SK-N-SH treated with all-trans-retinoic acid at 6 μM for 48 hours (cell line): ENCODE results near the gene GTF3C2.

ENCODE experiments used
- ATAC-seq: fragments of 200-7000 bp; cut with Tn5 transposase; 3 replicates; pipeline ENCODE4 v1.9.1; 2020; ENCODE audit warnings: mild to moderate bottlenecking, moderate library complexity
- ARNTL ChIP-seq: fragments of 450-650 bp; formaldehyde crosslinking; IDR thresholded peaks from 2 replicates; pipeline ENCODE4 v1.5.0; 2020; ENCODE audit warnings: low read depth, mild to moderate bottlenecking, moderate library complexity, borderline replicate concordance
- BACH2 ChIP-seq: fragments of 250-450 bp; sonication (Bioruptor Pico); IDR thresholded peaks from 2 replicates; pipeline ENCODE4 v1.9.0; 2021; ENCODE audit warnings: mild to moderate bottlenecking, borderline replicate concordance
- CREB5 ChIP-seq: fragments of 250-450 bp; sonication (Bioruptor Pico); IDR thresholded peaks from 2 replicates; pipeline ENCODE4 v1.5.1; 2020; ENCODE audit warnings: low read depth, mild to moderate bottlenecking, moderate library complexity
- CSDC2 ChIP-seq: fragments of 250-450 bp; sonication (Bioruptor Pico); IDR thresholded peaks from 2 replicates; pipeline ENCODE4 v1.5.0; 2020; ENCODE audit warnings: mild to moderate bottlenecking, moderate library complexity
- CSRNP3 ChIP-seq: fragments of 250-450 bp; sonication (Bioruptor Pico); IDR thresholded peaks from 2 replicates; pipeline ENCODE4 v1.5.1; 2021; ENCODE audit warnings: mild to moderate bottlenecking, moderate library complexity
- ESRRG ChIP-seq: fragments of 250-450 bp; sonication (Bioruptor Pico); IDR thresholded peaks from 2 replicates; pipeline ENCODE4 v1.6.1; 2021; ENCODE audit warnings: mild to moderate bottlenecking
- GLIS3 ChIP-seq: fragments of 250-450 bp; sonication (Bioruptor Pico); IDR thresholded peaks from 2 replicates; pipeline ENCODE4 v1.5.0; 2020; ENCODE audit warnings: mild to moderate bottlenecking, moderate library complexity
- ISL1 ChIP-seq: fragments of 250-450 bp; sonication (Bioruptor Pico); IDR thresholded peaks from 2 replicates; pipeline ENCODE4 v2.1.2; 2022; ENCODE audit warnings: mild to moderate bottlenecking, moderate library complexity
- PATZ1 ChIP-seq: fragments of 250-450 bp; sonication (Bioruptor Pico); IDR thresholded peaks from 2 replicates; pipeline ENCODE4 v1.8.0; 2020; ENCODE audit warnings: mild to moderate bottlenecking, moderate library complexity, borderline replicate concordance
- PPARA ChIP-seq: fragments of 250-450 bp; sonication (Bioruptor Pico); IDR thresholded peaks from 2 replicates; pipeline ENCODE4 v1.5.0; 2020; ENCODE audit warnings: mild to moderate bottlenecking, borderline replicate concordance
- RARB ChIP-seq: fragments of 250-450 bp; sonication (Bioruptor Pico); IDR thresholded peaks from 2 replicates; pipeline ENCODE4 v1.8.0; 2021; ENCODE audit warnings: mild to moderate bottlenecking, moderate library complexity
- SNAI2 ChIP-seq: fragments of 250-450 bp; sonication (Bioruptor Pico); IDR thresholded peaks from 2 replicates; pipeline ENCODE4 v1.5.0; 2020; ENCODE audit warnings: mild to moderate bottlenecking, moderate library complexity
- TCF4 ChIP-seq: fragments of 250-450 bp; sonication (Bioruptor Pico); IDR thresholded peaks from 2 replicates; pipeline ENCODE4 v1.8.0; 2021; ENCODE audit warnings: mild to moderate bottlenecking, moderate library complexity, borderline replicate concordance
- TOX ChIP-seq: fragments of 250-450 bp; sonication (Bioruptor Pico); IDR thresholded peaks from 2 replicates; pipeline ENCODE4 v1.8.0; 2021; ENCODE audit warnings: mild to moderate bottlenecking, moderate library complexity, borderline replicate concordance
- TSHZ2 ChIP-seq: fragments of 250-450 bp; sonication (Bioruptor Pico); IDR thresholded peaks from 2 replicates; pipeline ENCODE4 v1.5.0; 2020; ENCODE audit warnings: mild to moderate bottlenecking, moderate library complexity
- ZC3H10 ChIP-seq: fragments of 250-450 bp; sonication (Bioruptor Pico); IDR thresholded peaks from 2 replicates; pipeline ENCODE4 v1.5.1; 2021; ENCODE audit warnings: mild to moderate bottlenecking, moderate library complexity
- ZFP30 ChIP-seq: fragments of 450-650 bp; formaldehyde crosslinking; IDR thresholded peaks from 2 replicates; pipeline ENCODE4 v1.5.0; 2022; ENCODE audit warnings: mild to moderate bottlenecking, moderate library complexity
- ZNF8 ChIP-seq: fragments of 450-650 bp; formaldehyde crosslinking; IDR thresholded peaks from 2 replicates; pipeline ENCODE4 v1.5.0; 2020; ENCODE audit warnings: mild to moderate bottlenecking, moderate library complexity

GTF3C2 gene

GRCh38 chr2:27288610-27289009, 68.0 kb downstream of the GTF3C2 start:
- ATAC-seq, result no peak
- TF ChIP-seq TOX (CRISPR knock-in tag) (no peak), ISL1 (CRISPR knock-in tag) (peak; percentile 79), TSHZ2 (CRISPR knock-in tag) (peak; percentile 62; the same call in 1 of the 2 replicates), CREB5 (CRISPR knock-in tag) (peak; percentile 58; the same call in 1 of the 2 replicates), TCF4 (CRISPR knock-in tag) (peak; percentile 50)
- TF ChIP-seq, all 23 proteins: peak for 4

- no peak for ATAC-seq
Observed at GRCh38 chr2:27285481-27285880, 71.1 kb downstream of the GTF3C2 start.

GRCh38 chr2:27284996-27285395, 71.6 kb downstream of the GTF3C2 start:
- no peak for ATAC-seq
- TF ChIP-seq CSDC2 (CRISPR knock-in tag), result no peak
- no peak for TF ChIP-seq ESRRG (CRISPR knock-in tag)
- TF ChIP-seq ZFP30 (CRISPR knock-in tag), result no peak
- TF ChIP-seq GLIS3 (CRISPR knock-in tag), result no peak
- no peak for TF ChIP-seq CREB5 (CRISPR knock-in tag)
- no peak for TF ChIP-seq ARNTL (CRISPR knock-in tag)
- TF ChIP-seq ISL1 (CRISPR knock-in tag), result no peak
- no peak for TF ChIP-seq SNAI2 (CRISPR knock-in tag)
- no peak for TF ChIP-seq PPARA (CRISPR knock-in tag)
- no peak for TF ChIP-seq RARB (CRISPR knock-in tag)
- TF ChIP-seq TOX (CRISPR knock-in tag), result no peak
- no peak for TF ChIP-seq BACH2 (CRISPR knock-in tag)
- TF ChIP-seq ZC3H10 (CRISPR knock-in tag), result no peak
- no peak for TF ChIP-seq PATZ1
- TF ChIP-seq CSRNP3 (CRISPR knock-in tag), result no peak
- TF ChIP-seq ZNF8 (CRISPR knock-in tag), result no peak

More at GRCh38 chr2:27285481-27285880, 71.1 kb downstream of the GTF3C2 start:
- TF ChIP-seq ISL1 (CRISPR knock-in tag) (no peak), ZFP30 (CRISPR knock-in tag) (no peak), TSHZ2 (CRISPR knock-in tag) (no peak), TOX (CRISPR knock-in tag) (no peak), PPARA (CRISPR knock-in tag) (no peak), CREB5 (CRISPR knock-in tag) (no peak)
